BJ (cell line): ENCODE measurements around the gene CHPF2. TPM values are rescaled to one million over a fixed set of nuclear protein-coding genes. Genes with fewer than 3 reads are reported as not detected.

Source experiments
- CTCF ChIA-PET: fragments of 350-600 bp; formaldehyde crosslinking; extraction: SDS; loops from one replicate; lab custom pipeline; 2021; ENCODE audit warnings: antibody characterized with exemption, inconsistent platforms; lab: Yijun Ruan, JAX
- POLR2A ChIA-PET: fragments of 300-600 bp; sonication (Branson Sonifier 250); formaldehyde crosslinking; extraction: SDS; loops from one replicate; lab custom pipeline; 2021; ENCODE audit warnings: antibody characterized with exemption; lab: Charles Lee
- DNase-seq: peaks from one replicate; pipeline ENCODE4 v3.0.0-alpha.2; 2011; ENCODE audit warnings: low read depth
- H3K27me3 ChIP-seq: 2 replicates; pipeline ENCODE4 v1.6.0; 2011; ENCODE audit warnings: low read length; ENCODE audit not compliant: control insufficient read depth, insufficient read depth
- H3K36me3 ChIP-seq: 2 replicates; pipeline ENCODE4 v1.5.1; 2011; ENCODE audit warnings: low read length; ENCODE audit not compliant: control insufficient read depth, insufficient read depth
- H3K4me3 ChIP-seq: 2 replicates; pipeline ENCODE4 v1.5.1; 2011; ENCODE audit warnings: low read depth, mild to moderate bottlenecking, control low read depth, low read length
- CTCF ChIP-seq: IDR thresholded peaks from 2 replicates; pipeline ENCODE4 v1.5.1; 2011; ENCODE audit warnings: low read depth, mild to moderate bottlenecking, control low read depth, inconsistent platforms, low read length, moderate library complexity; ENCODE audit not compliant: insufficient read depth
- polyA minus RNA-seq: library from RNA; depleted of rRNA, polyadenylated mRNA; stranded (reverse); fragments of >200 nt; gene quantifications from 2 replicates; pipeline ENCODE4 v1.2.3, GENCODE V29; 2011; rRNA and poly(A)+ RNA removed
- polyA plus RNA-seq: library from polyadenylated mRNA; depleted of rRNA; stranded (reverse); fragments of >200 nt; gene quantifications from 2 replicates; pipeline ENCODE4 v1.2.3, GENCODE V29; 2011; rRNA removed

The CHPF2 gene
- polyA plus RNA-seq (26.1 and 42.6 TPM in 2 replicates), polyA minus RNA-seq (41.1 and 43.3 TPM in 2 replicates)

- POLR2A ChIA-PET, result no interaction called here
- CTCF ChIA-PET, result interaction anchor here (0.6 to 3.5 kb wide), 4 partner anchors 10 to 34 kb away, joined by 3 to 15 read pairs (median 6); no protein-coding TSS in a partner anchor
- H3K36me3 ChIP-seq, result peaks cover 16% of the 10 kb centered on the region
- peak within 1 kb of the TSS; percentile 97 for H3K4me3 ChIP-seq
- peak; percentile 35 for DNase-seq
- no peak for TF ChIP-seq CTCF
- H3K27me3 ChIP-seq, result no peaks in the 10 kb centered on the region
Observed at GRCh38 chr7:151232091-151232916, at the start of gene CHPF2. Gene CHPF2 (plus strand): TSS chr7:151232483. CDS start chr7:151234012, 1,529 bp downstream.

GRCh38 chr7:151185762-151186639 lies 46.3 kb upstream of the CHPF2 start:
- ChIA-PET CTCF (no interaction called here), POLR2A (no interaction called here)
- DNase-seq, result no peak
- TF ChIP-seq CTCF, result no peak
- Histone ChIP-seq H3K27me3 (peaks cover 20% of the 10 kb centered on the region), H3K36me3 (no peaks in the 10 kb centered on the region), H3K4me3 (no peak overlapping the region)

- Histone ChIP-seq H3K27me3 (peaks cover 20% of the 10 kb centered on the region), H3K4me3 (no peak within 1 kb of the TSS), H3K36me3 (no peaks in the 10 kb centered on the region)
- ChIA-PET CTCF (interaction anchor here (1.4 kb wide), 1 partner anchor 17 kb away, joined by 4 read pairs; no protein-coding TSS in a partner anchor), POLR2A (no interaction called here)
- TF ChIP-seq CTCF, result no peak
- DNase-seq, result no peak
Observed at GRCh38 chr7:151186640-151187408, 45.5 kb upstream of the CHPF2 start, which contains the start of gene ASB10. Gene ASB10 (minus strand): TSS chr7:151187250. CDS start chr7:151187130, 120 bp downstream.

GRCh38 chr7:151187409-151188251 lies 44.7 kb upstream of the CHPF2 start:
- Histone ChIP-seq H3K4me3 (no peak overlapping the region), H3K36me3 (no peaks in the 10 kb centered on the region), H3K27me3 (peaks cover 18% of the 10 kb centered on the region)
- DNase-seq, result no peak
- POLR2A ChIA-PET, result no interaction called here
- no peak for TF ChIP-seq CTCF
- CTCF ChIA-PET, result interaction anchor here (1.4 kb wide), 1 partner anchor 18 kb away, joined by 4 read pairs; no protein-coding TSS in a partner anchor
